ENCODE measurements around the gene FHOD3.

Gene FHOD3

GRCh38 chr18:36595818-36596215 is 298.3 kb downstream of the FHOD3 start:
- no peak for FAIRE-seq
- TF ChIP-seq, protein P1, sequence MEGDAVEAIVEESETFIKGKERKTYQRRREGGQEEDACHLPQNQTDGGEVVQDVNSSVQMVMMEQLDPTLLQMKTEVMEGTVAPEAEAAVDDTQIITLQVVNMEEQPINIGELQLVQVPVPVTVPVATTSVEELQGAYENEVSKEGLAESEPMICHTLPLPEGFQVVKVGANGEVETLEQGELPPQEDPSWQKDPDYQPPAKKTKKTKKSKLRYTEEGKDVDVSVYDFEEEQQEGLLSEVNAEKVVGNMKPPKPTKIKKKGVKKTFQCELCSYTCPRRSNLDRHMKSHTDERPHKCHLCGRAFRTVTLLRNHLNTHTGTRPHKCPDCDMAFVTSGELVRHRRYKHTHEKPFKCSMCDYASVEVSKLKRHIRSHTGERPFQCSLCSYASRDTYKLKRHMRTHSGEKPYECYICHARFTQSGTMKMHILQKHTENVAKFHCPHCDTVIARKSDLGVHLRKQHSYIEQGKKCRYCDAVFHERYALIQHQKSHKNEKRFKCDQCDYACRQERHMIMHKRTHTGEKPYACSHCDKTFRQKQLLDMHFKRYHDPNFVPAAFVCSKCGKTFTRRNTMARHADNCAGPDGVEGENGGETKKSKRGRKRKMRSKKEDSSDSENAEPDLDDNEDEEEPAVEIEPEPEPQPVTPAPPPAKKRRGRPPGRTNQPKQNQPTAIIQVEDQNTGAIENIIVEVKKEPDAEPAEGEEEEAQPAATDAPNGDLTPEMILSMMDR (IDR thresholded peaks at IDR 0.05; ENCODE audit: insufficient read depth, missing control alignments): no peak
- DNase-seq (ENCODE audit: insufficient read length, low spot score): no peak

- TF ChIP-seq, protein P1 (IDR thresholded peaks at IDR 0.05; ENCODE audit: insufficient read depth, missing control alignments): no peak
- FAIRE-seq (no peak), DNase-seq (ENCODE audit: insufficient read length, low spot score) (no peak)
Measured at GRCh38 chr18:36597636-36598035, 300.1 kb downstream of the FHOD3 start.

DNA sequence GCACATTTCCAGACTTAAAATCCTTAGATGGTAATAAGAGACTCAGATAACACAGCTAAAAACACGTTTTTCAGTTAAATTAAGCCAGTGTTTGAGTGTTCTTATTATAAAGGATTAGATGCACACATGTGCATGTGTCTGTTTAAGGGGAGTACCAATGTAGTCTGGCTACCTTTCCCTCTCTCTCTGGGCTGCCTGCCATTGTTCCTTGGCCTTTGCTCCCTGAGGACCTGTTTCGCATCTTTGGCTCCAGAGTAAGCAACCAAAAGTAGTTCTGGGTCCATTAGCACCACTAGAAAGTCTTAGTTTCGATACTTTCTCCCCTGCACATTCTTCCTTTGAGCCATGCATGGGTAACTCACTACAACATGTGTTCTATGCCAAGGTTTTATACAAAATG is 303.0 kb downstream of the FHOD3 start:
- TF ChIP-seq, protein P1 (IDR thresholded peaks at IDR 0.05; ENCODE audit: insufficient read depth, missing control alignments): no peak
- DNase-seq (ENCODE audit: insufficient read length, low spot score) (no peak), FAIRE-seq (peak; percentile 91)

DNA sequence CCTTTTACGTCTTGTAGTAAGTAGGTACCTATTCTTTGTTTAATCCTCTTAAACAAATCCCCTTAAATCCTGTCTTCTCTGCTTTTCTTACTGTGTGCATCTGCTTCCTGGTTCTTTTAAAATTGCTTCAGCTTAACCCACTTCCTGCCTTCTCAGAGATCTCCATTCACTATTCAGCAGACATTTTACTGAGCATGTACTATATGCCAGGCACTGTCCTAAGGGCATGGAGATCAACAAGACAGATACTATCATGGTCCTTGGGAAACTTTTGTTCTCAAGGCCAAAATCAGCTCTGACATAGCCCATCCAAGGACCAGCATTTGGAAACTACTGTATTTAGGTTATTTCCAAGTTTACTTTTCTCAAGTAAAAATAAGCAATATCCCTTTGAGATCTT is 303.8 kb downstream of the FHOD3 start:
- FAIRE-seq: peak; percentile 100
- TF ChIP-seq, protein P1 (IDR thresholded peaks at IDR 0.05; ENCODE audit: insufficient read depth, missing control alignments): no peak
- DNase-seq (ENCODE audit: insufficient read length, low spot score): peak; percentile 47

DNA sequence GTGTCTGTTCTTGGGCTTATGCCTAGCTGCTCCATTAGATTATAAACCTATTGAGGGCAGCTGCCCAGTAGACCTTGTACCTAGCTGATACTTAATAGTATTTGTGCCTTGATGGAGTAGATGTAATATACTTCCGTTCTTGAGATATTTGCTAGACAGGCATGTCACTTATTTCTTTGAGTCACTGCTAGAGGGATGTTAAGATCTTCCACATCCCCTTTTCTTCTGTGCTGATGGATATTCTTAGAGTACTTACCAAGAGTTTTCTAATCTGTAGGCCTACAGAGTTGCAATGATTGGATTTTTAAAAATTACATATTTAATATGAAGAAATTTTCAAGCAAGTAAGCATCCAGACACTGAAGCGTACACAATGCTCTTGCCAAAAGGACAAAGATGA is 304.6 kb downstream of the FHOD3 start:
- no peak for DNase-seq (ENCODE audit: insufficient read length, low spot score)
- FAIRE-seq: no peak
- TF ChIP-seq, protein P1 (IDR thresholded peaks at IDR 0.05; ENCODE audit: insufficient read depth, missing control alignments): no peak

GRCh38 chr18:36602620-36603019 is 305.1 kb downstream of the FHOD3 start:
- FAIRE-seq: no peak
- TF ChIP-seq, protein P1 (IDR thresholded peaks at IDR 0.05; ENCODE audit: insufficient read depth, missing control alignments): no peak
- no peak for DNase-seq (ENCODE audit: insufficient read length, low spot score)

- TF ChIP-seq, protein P1 (IDR thresholded peaks at IDR 0.05; ENCODE audit: insufficient read depth, missing control alignments): no peak
- FAIRE-seq: peak; percentile 79
- DNase-seq (ENCODE audit: insufficient read length, low spot score): no peak
Measured at GRCh38 chr18:36608107-36608506, 310.6 kb downstream of the FHOD3 start.
